ENCODE results near the gene TMEM178A. TPM values are rescaled to one million over a fixed set of nuclear protein-coding genes. Genes with fewer than 3 reads are reported as not detected.

Gene TMEM178A
- total RNA-seq, 1 donor from 2014 or later = 12.3 TPM

GRCh38 chr2:39668576-39669080, 2.9 kb downstream of the TMEM178A start:
- Mint-ChIP-seq H3K36me3 (ENCODE audit: low read depth) (peaks cover under 1% of the 10 kb centered on the region), H3K9me3 (no peaks in the 10 kb centered on the region), H3K4me3 (peak overlapping the region; percentile 94), H3K27me3 (ENCODE audit: low read depth) (peaks cover 44% of the 10 kb centered on the region), H3K27ac (ENCODE audit: unreplicated experiment) (no peak overlapping the region), H3K4me1 (peaks cover 22% of the 10 kb centered on the region)
- no peak for DNase-seq (ENCODE audit: low read depth, low spot score)
- no peak for TF ChIP-seq CTCF (conservative IDR thresholded peaks at IDR 0.05)

- Mint-ChIP-seq H3K27ac (ENCODE audit: unreplicated experiment) (no peak overlapping the region), H3K36me3 (ENCODE audit: low read depth) (peaks cover 5% of the 10 kb centered on the region), H3K9me3 (no peaks in the 10 kb centered on the region), H3K4me3 (no peak overlapping the region), H3K27me3 (ENCODE audit: low read depth) (peaks cover 27% of the 10 kb centered on the region), H3K4me1 (peaks cover 13% of the 10 kb centered on the region)
- no peak for DNase-seq (ENCODE audit: low read depth, low spot score)
- TF ChIP-seq CTCF (conservative IDR thresholded peaks at IDR 0.05) = no peak
Measured at GRCh38 chr2:39671604-39672003, 5.9 kb downstream of the TMEM178A start.

GRCh38 chr2:39673018-39673417, 7.3 kb downstream of the TMEM178A start:
- Mint-ChIP-seq H3K27me3 (ENCODE audit: low read depth) (peaks cover 13% of the 10 kb centered on the region), H3K27ac (ENCODE audit: unreplicated experiment) (no peak overlapping the region), H3K36me3 (ENCODE audit: low read depth) (peaks cover 11% of the 10 kb centered on the region), H3K4me3 (no peak overlapping the region), H3K9me3 (peaks cover 2% of the 10 kb centered on the region), H3K4me1 (no peaks in the 10 kb centered on the region)
- DNase-seq (ENCODE audit: low read depth, low spot score) = no peak
- no peak for TF ChIP-seq CTCF (conservative IDR thresholded peaks at IDR 0.05)

GRCh38 chr2:39676342-39676741, 10.6 kb downstream of the TMEM178A start:
- Mint-ChIP-seq H3K27me3 (ENCODE audit: low read depth) (no peaks in the 10 kb centered on the region), H3K4me1 (no peaks in the 10 kb centered on the region), H3K4me3 (no peak overlapping the region), H3K9me3 (peaks cover 7% of the 10 kb centered on the region), H3K27ac (ENCODE audit: unreplicated experiment) (no peak overlapping the region), H3K36me3 (ENCODE audit: low read depth) (peaks cover 19% of the 10 kb centered on the region)
- DNase-seq (ENCODE audit: low read depth, low spot score) = no peak
- no peak for TF ChIP-seq CTCF (conservative IDR thresholded peaks at IDR 0.05)

GRCh38 chr2:39678170-39678569, 12.5 kb downstream of the TMEM178A start:
- Mint-ChIP-seq H3K4me1 (no peaks in the 10 kb centered on the region), H3K4me3 (no peak overlapping the region), H3K27me3 (ENCODE audit: low read depth) (no peaks in the 10 kb centered on the region), H3K36me3 (ENCODE audit: low read depth) (peaks cover 19% of the 10 kb centered on the region), H3K9me3 (peaks cover 7% of the 10 kb centered on the region), H3K27ac (ENCODE audit: unreplicated experiment) (no peak overlapping the region)
- no peak for DNase-seq (ENCODE audit: low read depth, low spot score)
- TF ChIP-seq CTCF (conservative IDR thresholded peaks at IDR 0.05) = no peak

Measured in neural crest cell (in vitro differentiated cells).